HepG2 (cell line): ENCODE measurements around the gene CDH1. TPM values are rescaled to one million over a fixed set of nuclear protein-coding genes. Genes with fewer than 3 reads are reported as not detected.

Experiments
- FOXM1 ChIP-seq: sonication (generic); formaldehyde crosslinking; IDR thresholded peaks from 2 replicates; pipeline ENCODE4 v1.5.0; 2020; ENCODE audit warnings: missing genetic modification reagents
- MEF2D ChIP-seq: sonication (generic); formaldehyde crosslinking; IDR thresholded peaks from 2 replicates; pipeline ENCODE4 v1.5.1; 2020; ENCODE audit warnings: mild to moderate bottlenecking, missing genetic modification reagents
- PHF20 ChIP-seq: sonication (generic); formaldehyde crosslinking; IDR thresholded peaks from 2 replicates; pipeline ENCODE4 v1.5.0; 2020; ENCODE audit warnings: mild to moderate bottlenecking, missing genetic modification reagents
- SCMH1 ChIP-seq: sonication (generic); formaldehyde crosslinking; IDR thresholded peaks from 2 replicates; pipeline ENCODE4 v1.9.0; 2021; ENCODE audit warnings: missing genetic modification reagents, mild to moderate bottlenecking, borderline replicate concordance
- SPEN ChIP-seq: sonication (generic); formaldehyde crosslinking; IDR thresholded peaks from 2 replicates; pipeline ENCODE4 v1.5.1; 2020; ENCODE audit warnings: low read depth, mild to moderate bottlenecking, missing genetic modification reagents
- SRSF9 ChIP-seq: fragments of 200-400 bp; formaldehyde crosslinking; IDR thresholded peaks from 2 replicates; pipeline ENCODE4 v1.6.1; 2018; ENCODE audit warnings: borderline replicate concordance, mild to moderate bottlenecking, low read depth, low read length; ENCODE audit not compliant: insufficient read depth, poor library complexity, severe bottlenecking
- ZBTB3 ChIP-seq: sonication (generic); formaldehyde crosslinking; IDR thresholded peaks from 2 replicates; pipeline ENCODE4 v1.4.0; 2020; ENCODE audit warnings: low read depth, mild to moderate bottlenecking, moderate library complexity, missing genetic modification reagents, borderline replicate concordance
- ZFP36L1 ChIP-seq: sonication (generic); formaldehyde crosslinking; IDR thresholded peaks from 2 replicates; pipeline ENCODE4 v1.8.0; 2022; ENCODE audit warnings: mild to moderate bottlenecking, missing genetic modification reagents, moderate library complexity
- ZNF232 ChIP-seq: sonication (generic); formaldehyde crosslinking; IDR thresholded peaks from 2 replicates; pipeline ENCODE4 v1.4.0; 2020; ENCODE audit warnings: missing genetic modification reagents, borderline replicate concordance
- polyA plus RNA-seq, 8 experiments: library from polyadenylated mRNA; depleted of rRNA in 3 of 8; stranded (reverse) in 7 of 8; unstranded in 1 of 8; fragments of >200 nt; fragmentation: Illumina TruSeq in 4 of 8; extraction: Trizol in 4 of 8; gene quantifications; 2 replicates each; pipeline versions ENCODE4 v1.2.1 to v1.2.3, GENCODE V29; 2011 to 2016; ENCODE audit warnings: low read depth in 4 of 8, missing spikeins in 1 of 8, mixed read lengths in 1 of 8; ENCODE audit not compliant: insufficient read depth in 1 of 8
- total RNA-seq, 5 experiments: library from RNA; depleted of rRNA; stranded (reverse); fragments of >200 nt; fragmentation: Illumina TruSeq; extraction: Trizol; gene quantifications; 2 replicates each; pipeline ENCODE4 v1.2.3, GENCODE V29; 2016; ENCODE audit warnings: low read depth in 1 of 5
- TF ChIP-seq, protein P1 (sequence below): IDR thresholded peaks from 2 replicates; pipeline ENCODE4 v1.6.1; 2016
- TF ChIP-seq, protein P2 (sequence below): sonication (generic); formaldehyde crosslinking; IDR thresholded peaks from 2 replicates; pipeline ENCODE4 v1.4.0; 2020; ENCODE audit warnings: missing genetic modification reagents
- TF ChIP-seq, protein P3 (sequence below): sonication (generic); formaldehyde crosslinking; IDR thresholded peaks from 2 replicates; pipeline ENCODE4 v1.4.0; 2020; ENCODE audit warnings: missing genetic modification reagents, borderline replicate concordance
- TF ChIP-seq, protein P4 (sequence below): sonication (generic); formaldehyde crosslinking; IDR thresholded peaks from 2 replicates; pipeline ENCODE4 v1.9.0; 2021; ENCODE audit warnings: missing genetic modification reagents, borderline replicate concordance
- TF ChIP-seq, protein P5 (sequence below): sonication (generic); formaldehyde crosslinking; IDR thresholded peaks from 2 replicates; pipeline ENCODE4 v1.5.1; 2020; ENCODE audit warnings: missing genetic modification reagents, mild to moderate bottlenecking, borderline replicate concordance
- TF ChIP-seq, protein P6 (sequence below): IDR thresholded peaks from 2 replicates; pipeline ENCODE4 v1.6.1; 2016; ENCODE audit warnings: missing biosample characterization, missing genetic modification reagents, low read depth
- TF ChIP-seq, protein P7 (sequence below): IDR thresholded peaks from 2 replicates; pipeline ENCODE4 v1.6.1; 2016; ENCODE audit warnings: low read depth

The CDH1 gene
- total and polyA plus RNA-seq, 2 of the 13 experiments (the other 11 are each of a cell fraction or from before 2014, with no cell fraction given), result 0.95 to 9.8 TPM

DNA sequence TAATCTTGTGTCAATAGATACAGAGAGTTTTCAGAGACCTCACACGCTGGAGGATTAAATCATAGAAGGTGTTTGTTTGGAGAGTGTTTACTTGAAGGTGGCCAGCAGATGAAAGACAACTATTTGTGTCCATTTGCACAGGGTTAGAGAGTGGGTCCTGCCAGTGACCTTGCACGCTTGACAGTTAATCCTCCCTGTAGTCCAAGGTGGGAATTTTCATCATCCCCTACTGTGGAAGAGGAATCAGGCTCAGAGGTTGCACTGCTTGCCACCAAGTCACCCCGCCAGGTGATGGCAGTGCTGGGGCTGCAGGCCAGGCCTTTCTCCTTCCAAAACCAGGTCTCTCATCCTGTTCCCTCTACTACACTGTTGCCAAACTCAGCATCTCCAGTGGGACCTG, 12.3 kb downstream of the CDH1 start (continued):
- TF ChIP-seq, protein P1, sequence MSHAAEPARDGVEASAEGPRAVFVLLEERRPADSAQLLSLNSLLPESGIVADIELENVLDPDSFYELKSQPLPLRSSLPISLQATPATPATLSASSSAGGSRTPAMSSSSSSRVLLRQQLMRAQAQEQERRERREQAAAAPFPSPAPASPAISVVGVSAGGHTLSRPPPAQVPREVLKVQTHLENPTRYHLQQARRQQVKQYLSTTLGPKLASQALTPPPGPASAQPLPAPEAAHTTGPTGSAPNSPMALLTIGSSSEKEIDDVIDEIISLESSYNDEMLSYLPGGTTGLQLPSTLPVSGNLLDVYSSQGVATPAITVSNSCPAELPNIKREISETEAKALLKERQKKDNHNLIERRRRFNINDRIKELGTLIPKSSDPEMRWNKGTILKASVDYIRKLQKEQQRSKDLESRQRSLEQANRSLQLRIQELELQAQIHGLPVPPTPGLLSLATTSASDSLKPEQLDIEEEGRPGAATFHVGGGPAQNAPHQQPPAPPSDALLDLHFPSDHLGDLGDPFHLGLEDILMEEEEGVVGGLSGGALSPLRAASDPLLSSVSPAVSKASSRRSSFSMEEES (CRISPR knock-in tag), result peak; percentile 37; the same call in 1 of the 2 replicates
- no peak for TF ChIP-seq ZBTB3 (CRISPR knock-in tag)
- TF ChIP-seq, protein P2, sequence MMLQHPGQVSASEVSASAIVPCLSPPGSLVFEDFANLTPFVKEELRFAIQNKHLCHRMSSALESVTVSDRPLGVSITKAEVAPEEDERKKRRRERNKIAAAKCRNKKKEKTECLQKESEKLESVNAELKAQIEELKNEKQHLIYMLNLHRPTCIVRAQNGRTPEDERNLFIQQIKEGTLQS (CRISPR knock-in tag), result no peak
- peak; percentile 53; the same call in 1 of the 2 replicates for TF ChIP-seq SPEN
- no peak for TF ChIP-seq PHF20 (CRISPR knock-in tag)
- TF ChIP-seq, protein P3, sequence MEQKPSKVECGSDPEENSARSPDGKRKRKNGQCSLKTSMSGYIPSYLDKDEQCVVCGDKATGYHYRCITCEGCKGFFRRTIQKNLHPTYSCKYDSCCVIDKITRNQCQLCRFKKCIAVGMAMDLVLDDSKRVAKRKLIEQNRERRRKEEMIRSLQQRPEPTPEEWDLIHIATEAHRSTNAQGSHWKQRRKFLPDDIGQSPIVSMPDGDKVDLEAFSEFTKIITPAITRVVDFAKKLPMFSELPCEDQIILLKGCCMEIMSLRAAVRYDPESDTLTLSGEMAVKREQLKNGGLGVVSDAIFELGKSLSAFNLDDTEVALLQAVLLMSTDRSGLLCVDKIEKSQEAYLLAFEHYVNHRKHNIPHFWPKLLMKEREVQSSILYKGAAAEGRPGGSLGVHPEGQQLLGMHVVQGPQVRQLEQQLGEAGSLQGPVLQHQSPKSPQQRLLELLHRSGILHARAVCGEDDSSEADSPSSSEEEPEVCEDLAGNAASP, result peak; percentile 28; the same call in 1 of the 2 replicates
- no peak for TF ChIP-seq SRSF9
- TF ChIP-seq, protein P4, sequence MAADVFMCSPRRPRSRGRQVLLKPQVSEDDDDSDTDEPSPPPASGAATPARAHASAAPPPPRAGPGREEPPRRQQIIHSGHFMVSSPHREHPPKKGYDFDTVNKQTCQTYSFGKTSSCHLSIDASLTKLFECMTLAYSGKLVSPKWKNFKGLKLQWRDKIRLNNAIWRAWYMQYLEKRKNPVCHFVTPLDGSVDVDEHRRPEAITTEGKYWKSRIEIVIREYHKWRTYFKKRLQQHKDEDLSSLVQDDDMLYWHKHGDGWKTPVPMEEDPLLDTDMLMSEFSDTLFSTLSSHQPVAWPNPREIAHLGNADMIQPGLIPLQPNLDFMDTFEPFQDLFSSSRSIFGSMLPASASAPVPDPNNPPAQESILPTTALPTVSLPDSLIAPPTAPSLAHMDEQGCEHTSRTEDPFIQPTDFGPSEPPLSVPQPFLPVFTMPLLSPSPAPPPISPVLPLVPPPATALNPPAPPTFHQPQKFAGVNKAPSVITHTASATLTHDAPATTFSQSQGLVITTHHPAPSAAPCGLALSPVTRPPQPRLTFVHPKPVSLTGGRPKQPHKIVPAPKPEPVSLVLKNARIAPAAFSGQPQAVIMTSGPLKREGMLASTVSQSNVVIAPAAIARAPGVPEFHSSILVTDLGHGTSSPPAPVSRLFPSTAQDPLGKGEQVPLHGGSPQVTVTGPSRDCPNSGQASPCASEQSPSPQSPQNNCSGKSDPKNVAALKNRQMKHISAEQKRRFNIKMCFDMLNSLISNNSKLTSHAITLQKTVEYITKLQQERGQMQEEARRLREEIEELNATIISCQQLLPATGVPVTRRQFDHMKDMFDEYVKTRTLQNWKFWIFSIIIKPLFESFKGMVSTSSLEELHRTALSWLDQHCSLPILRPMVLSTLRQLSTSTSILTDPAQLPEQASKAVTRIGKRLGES (CRISPR knock-in tag), result no peak
- TF ChIP-seq SCMH1 (CRISPR knock-in tag), result no peak
- TF ChIP-seq, protein P5, sequence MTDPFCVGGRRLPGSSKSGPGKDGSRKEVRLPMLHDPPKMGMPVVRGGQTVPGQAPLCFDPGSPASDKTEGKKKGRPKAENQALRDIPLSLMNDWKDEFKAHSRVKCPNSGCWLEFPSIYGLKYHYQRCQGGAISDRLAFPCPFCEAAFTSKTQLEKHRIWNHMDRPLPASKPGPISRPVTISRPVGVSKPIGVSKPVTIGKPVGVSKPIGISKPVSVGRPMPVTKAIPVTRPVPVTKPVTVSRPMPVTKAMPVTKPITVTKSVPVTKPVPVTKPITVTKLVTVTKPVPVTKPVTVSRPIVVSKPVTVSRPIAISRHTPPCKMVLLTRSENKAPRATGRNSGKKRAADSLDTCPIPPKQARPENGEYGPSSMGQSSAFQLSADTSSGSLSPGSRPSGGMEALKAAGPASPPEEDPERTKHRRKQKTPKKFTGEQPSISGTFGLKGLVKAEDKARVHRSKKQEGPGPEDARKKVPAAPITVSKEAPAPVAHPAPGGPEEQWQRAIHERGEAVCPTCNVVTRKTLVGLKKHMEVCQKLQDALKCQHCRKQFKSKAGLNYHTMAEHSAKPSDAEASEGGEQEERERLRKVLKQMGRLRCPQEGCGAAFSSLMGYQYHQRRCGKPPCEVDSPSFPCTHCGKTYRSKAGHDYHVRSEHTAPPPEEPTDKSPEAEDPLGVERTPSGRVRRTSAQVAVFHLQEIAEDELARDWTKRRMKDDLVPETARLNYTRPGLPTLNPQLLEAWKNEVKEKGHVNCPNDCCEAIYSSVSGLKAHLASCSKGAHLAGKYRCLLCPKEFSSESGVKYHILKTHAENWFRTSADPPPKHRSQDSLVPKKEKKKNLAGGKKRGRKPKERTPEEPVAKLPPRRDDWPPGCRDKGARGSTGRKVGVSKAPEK (CRISPR knock-in tag), result no peak
- no peak for TF ChIP-seq ZFP36L1
- TF ChIP-seq, protein P6, sequence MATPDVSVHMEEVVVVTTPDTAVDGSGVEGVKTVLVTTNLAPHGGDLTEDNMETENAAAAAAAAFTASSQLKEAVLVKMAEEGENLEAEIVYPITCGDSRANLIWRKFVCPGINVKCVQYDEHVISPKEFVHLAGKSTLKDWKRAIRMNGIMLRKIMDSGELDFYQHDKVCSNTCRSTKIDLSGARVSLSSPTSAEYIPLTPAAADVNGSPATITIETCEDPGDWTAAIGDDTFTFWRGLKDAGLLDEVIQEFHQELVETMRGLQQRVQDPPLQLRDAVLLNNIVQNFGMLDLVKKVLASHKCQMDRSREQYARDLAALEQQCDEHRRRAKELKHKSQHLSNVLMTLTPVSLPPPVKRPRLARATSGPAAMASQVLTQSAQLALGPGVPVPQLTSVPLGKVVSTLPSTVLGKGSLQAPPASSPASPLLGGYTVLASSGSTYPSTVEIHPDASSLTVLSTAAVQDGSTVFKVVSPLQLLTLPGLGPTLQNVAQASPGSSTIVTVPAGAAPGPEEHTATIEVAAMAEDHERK, result no peak
- TF ChIP-seq, protein P7, sequence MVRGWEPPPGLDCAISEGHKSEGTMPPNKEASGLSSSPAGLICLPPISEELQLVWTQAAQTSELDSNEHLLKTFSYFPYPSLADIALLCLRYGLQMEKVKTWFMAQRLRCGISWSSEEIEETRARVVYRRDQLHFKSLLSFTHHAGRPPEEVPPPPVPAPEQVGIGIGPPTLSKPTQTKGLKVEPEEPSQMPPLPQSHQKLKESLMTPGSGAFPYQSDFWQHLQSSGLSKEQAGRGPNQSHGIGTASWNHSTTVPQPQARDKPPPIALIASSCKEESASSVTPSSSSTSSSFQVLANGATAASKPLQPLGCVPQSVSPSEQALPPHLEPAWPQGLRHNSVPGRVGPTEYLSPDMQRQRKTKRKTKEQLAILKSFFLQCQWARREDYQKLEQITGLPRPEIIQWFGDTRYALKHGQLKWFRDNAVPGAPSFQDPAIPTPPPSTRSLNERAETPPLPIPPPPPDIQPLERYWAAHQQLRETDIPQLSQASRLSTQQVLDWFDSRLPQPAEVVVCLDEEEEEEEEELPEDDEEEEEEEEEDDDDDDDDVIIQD (CRISPR knock-in tag), result no peak; the same call in 1 of the 2 replicates
- TF ChIP-seq FOXM1 (CRISPR knock-in tag), result no peak
- TF ChIP-seq ZNF232 (CRISPR knock-in tag), result no peak
- 0 out of 2 replicates have a peak, but pooled peaks have one; percentile 27 for TF ChIP-seq MEF2D (CRISPR knock-in tag)
